Activated CD4-positive, alpha-beta memory T cell treated with anti-CD3 and anti-CD28 coated beads, Interleukin-2, amount 10 ng/mL, durations not matched to agents 7 days and 5 days (primary cell): Measurements from ENCODE around the gene GABRG2. TPM values are rescaled to one million over a fixed set of nuclear protein-coding genes. Genes with fewer than 3 reads are reported as not detected.
"Not testable (repeated sequence)": the region's sequence is repeated elsewhere in the genome, so short reads cannot be mapped to it uniquely, and the experiment has no call there.

Experiments
- CTCF ChIA-PET: fragments of 350-600 bp; sonication (Branson Sonifier 250); formaldehyde crosslinking; loops from one replicate; lab custom pipeline; 2021; ENCODE audit warnings: antibody characterized with exemption, inconsistent platforms; lab: Charles Lee
- POLR2A ChIA-PET: fragments of 350-600 bp; sonication (Branson Sonifier 250); formaldehyde crosslinking; loops from one replicate; lab custom pipeline; 2021; ENCODE audit warnings: antibody characterized with exemption; lab: Charles Lee
- DNase-seq: peaks from one replicate; pipeline ENCODE4 v3.0.0-alpha.2; 2020
- H3K27ac Mint-ChIP-seq: one replicate; pipeline ENCODE4 v1.8.0; 2021; ENCODE audit warnings: mild to moderate bottlenecking, mixed read lengths
- H3K27me3 Mint-ChIP-seq: one replicate; pipeline ENCODE4 v1.8.0; 2021; ENCODE audit warnings: mixed read lengths
- H3K36me3 Mint-ChIP-seq: one replicate; pipeline ENCODE4 v1.8.0; 2021; ENCODE audit warnings: low read depth, mixed read lengths
- H3K4me1 Mint-ChIP-seq: one replicate; pipeline ENCODE4 v1.8.0; 2021; ENCODE audit warnings: mixed read lengths
- H3K4me3 Mint-ChIP-seq: one replicate; pipeline ENCODE4 v1.8.0; 2021; ENCODE audit warnings: mild to moderate bottlenecking, mixed read lengths
- H3K9me3 Mint-ChIP-seq: one replicate; pipeline ENCODE4 v1.8.0; 2021; ENCODE audit warnings: mixed read lengths
- total RNA-seq, 2 experiments: library from RNA; stranded (reverse); gene quantifications; one replicate each; pipeline ENCODE4 v1.2.3, GENCODE V29; 2021

The GABRG2 gene
- total RNA-seq: not detected

DNA sequence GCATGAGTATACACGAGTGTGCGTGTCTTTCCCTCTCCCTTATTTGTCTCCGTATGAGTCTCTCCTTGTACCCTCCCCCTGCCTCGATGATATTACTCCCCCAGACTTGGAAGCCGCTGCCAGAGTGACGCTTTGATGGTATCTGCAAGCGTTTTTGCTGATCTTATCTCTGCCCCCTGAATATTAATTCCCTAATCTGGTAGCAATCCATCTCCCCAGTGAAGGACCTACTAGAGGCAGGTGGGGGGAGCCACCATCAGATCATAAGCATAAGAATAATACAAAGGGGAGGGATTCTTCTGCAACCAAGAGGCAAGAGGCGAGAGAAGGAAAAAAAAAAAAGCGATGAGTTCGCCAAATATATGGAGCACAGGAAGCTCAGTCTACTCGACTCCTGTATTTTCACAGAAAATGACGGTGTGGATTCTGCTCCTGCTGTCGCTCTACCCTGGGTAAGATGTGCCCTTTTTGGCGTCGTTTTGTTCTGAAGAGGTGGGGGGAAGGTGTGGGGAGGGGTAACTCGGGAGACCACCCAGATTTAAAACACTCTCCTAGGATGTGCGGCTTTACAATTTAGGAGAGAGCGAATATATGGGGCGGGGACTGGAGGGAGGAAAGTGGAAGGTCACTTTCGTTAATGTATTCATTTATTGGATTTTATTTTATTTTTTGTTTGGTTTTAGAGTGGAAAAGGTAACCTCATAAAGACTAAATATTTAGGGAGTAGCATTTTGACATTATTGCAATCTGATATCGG is at the start of gene GABRG2:
GABRG2 (plus strand) TSS at position 119 of the 757 bp plus-strand sequence; CDS start at position 346, 227 bp downstream.
- DNase-seq: no peak
- POLR2A ChIA-PET: no interaction called here
- Mint-ChIP-seq H3K27me3 (no peaks in the 10 kb centered on the region), H3K27ac (no peak within 1 kb of the TSS), H3K9me3 (no peaks in the 10 kb centered on the region), H3K4me1 (no peaks in the 10 kb centered on the region), H3K4me3 (no peak within 1 kb of the TSS), H3K36me3 (no peaks in the 10 kb centered on the region)
- CTCF ChIA-PET: no interaction called here

- DNase-seq: no peak
- Mint-ChIP-seq H3K9me3 (peaks cover 8% of the 10 kb centered on the region), H3K4me1 (no peaks in the 10 kb centered on the region), H3K36me3 (no peaks in the 10 kb centered on the region), H3K27me3 (no peaks in the 10 kb centered on the region), H3K4me3 (no peak overlapping the region), H3K27ac (no peak overlapping the region)
- POLR2A ChIA-PET: no interaction called here
- CTCF ChIA-PET: no interaction called here
Observed at GRCh38 chr5:162025312-162025711, 42.3 kb upstream of the GABRG2 start.

DNA sequence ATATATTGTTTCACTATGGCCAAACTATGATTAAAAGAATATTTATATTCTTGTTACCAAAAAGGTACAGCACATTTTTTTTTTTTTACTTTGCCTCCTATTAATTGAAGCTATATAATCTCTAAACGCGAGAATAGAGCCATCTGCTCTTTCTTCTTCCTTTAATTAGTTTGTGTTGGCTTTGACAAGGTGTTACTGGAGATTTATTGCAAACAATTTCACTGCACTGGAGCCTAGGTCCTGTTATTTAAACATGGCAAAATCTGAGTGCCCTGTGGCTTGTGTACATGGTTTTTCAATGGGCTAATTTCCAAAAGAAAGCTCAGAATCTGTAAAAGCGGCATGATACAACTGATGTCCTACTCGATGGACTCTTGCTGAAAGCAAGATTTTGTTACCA is 40.8 kb upstream of the GABRG2 start:
- Mint-ChIP-seq H3K4me3 (no peak overlapping the region), H3K36me3 (no peaks in the 10 kb centered on the region), H3K4me1 (no peaks in the 10 kb centered on the region), H3K27me3 (no peaks in the 10 kb centered on the region), H3K27ac (no peak overlapping the region), H3K9me3 (peaks cover 8% of the 10 kb centered on the region)
- CTCF ChIA-PET: no interaction called here
- POLR2A ChIA-PET: no interaction called here
- DNase-seq: no peak

GRCh38 chr5:162037431-162037830 is 30.1 kb upstream of the GABRG2 start:
- H3K9me3 Mint-ChIP-seq: peaks cover 10% of the 10 kb centered on the region
- CTCF ChIA-PET: no interaction called here
- H3K4me3 Mint-ChIP-seq: no peak overlapping the region
- H3K36me3 Mint-ChIP-seq: no peaks in the 10 kb centered on the region
- DNase-seq: no peak
- no peak overlapping the region for H3K27ac Mint-ChIP-seq
- no peaks in the 10 kb centered on the region for H3K4me1 Mint-ChIP-seq
- POLR2A ChIA-PET: no interaction called here
- H3K27me3 Mint-ChIP-seq: no peaks in the 10 kb centered on the region

- ChIA-PET POLR2A (no interaction called here), CTCF (no interaction called here)
Observed at GRCh38 chr5:162047279-162047678, 20.3 kb upstream of the GABRG2 start.

GRCh38 chr5:162052676-162053075 is 14.9 kb upstream of the GABRG2 start:
- DNase-seq: no peak
- Mint-ChIP-seq H3K36me3 (no peaks in the 10 kb centered on the region), H3K9me3 (peaks cover 9% of the 10 kb centered on the region), H3K4me3 (no peak overlapping the region), H3K27ac (no peak overlapping the region), H3K4me1 (no peaks in the 10 kb centered on the region), H3K27me3 (no peaks in the 10 kb centered on the region)
- ChIA-PET CTCF (no interaction called here), POLR2A (no interaction called here)

More at GRCh38 chr5:162047279-162047678, 20.3 kb upstream of the GABRG2 start:
- peaks cover 2% of the 10 kb centered on the region for H3K9me3 Mint-ChIP-seq
- H3K36me3 Mint-ChIP-seq: no peaks in the 10 kb centered on the region
- DNase-seq: no peak
- no peaks in the 10 kb centered on the region for H3K27me3 Mint-ChIP-seq
- no peak overlapping the region for H3K4me3 Mint-ChIP-seq
- no peaks in the 10 kb centered on the region for H3K4me1 Mint-ChIP-seq
- no peak overlapping the region for H3K27ac Mint-ChIP-seq

DNA sequence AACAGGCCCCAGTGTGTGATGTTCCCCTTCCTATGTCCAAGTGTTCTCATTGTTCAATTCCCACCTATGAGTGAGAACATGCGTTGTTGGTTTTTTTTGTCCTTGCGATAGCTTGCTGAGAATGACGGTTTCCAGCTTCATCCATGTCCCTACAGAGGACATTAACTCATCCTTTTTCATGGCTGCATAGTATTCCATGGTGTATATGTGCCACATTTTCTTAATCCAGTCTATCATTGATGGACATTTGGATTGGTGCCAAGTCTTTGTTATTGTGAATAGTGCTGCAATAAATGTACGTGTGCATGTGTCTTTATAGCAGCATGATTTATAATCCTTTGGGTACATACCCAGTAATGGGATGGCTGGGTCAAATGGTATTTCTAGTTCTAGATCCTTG is 12.5 kb upstream of the GABRG2 start:
- H3K27me3 Mint-ChIP-seq, CTCF ChIA-PET, H3K36me3 Mint-ChIP-seq, DNase-seq, H3K4me3 Mint-ChIP-seq, H3K4me1 Mint-ChIP-seq, H3K27ac Mint-ChIP-seq, H3K9me3 Mint-ChIP-seq, POLR2A ChIA-PET: not testable (repeated sequence)

GRCh38 chr5:162067162-162067561 is 411 bp upstream of the GABRG2 start:
- POLR2A ChIA-PET: no interaction called here

GRCh38 chr5:162068412-162068811 is 839 bp downstream of the GABRG2 start:
- Mint-ChIP-seq H3K27ac (no peak overlapping the region), H3K4me1 (no peaks in the 10 kb centered on the region), H3K36me3 (no peaks in the 10 kb centered on the region), H3K4me3 (no peak overlapping the region), H3K27me3 (no peaks in the 10 kb centered on the region), H3K9me3 (no peaks in the 10 kb centered on the region)
- CTCF ChIA-PET: no interaction called here
- no peak for DNase-seq
- POLR2A ChIA-PET: no interaction called here

More at GRCh38 chr5:162067162-162067561, 411 bp upstream of the GABRG2 start:
- Mint-ChIP-seq H3K36me3 (no peaks in the 10 kb centered on the region), H3K27ac (no peak overlapping the region), H3K4me1 (no peaks in the 10 kb centered on the region), H3K4me3 (no peak overlapping the region), H3K9me3 (no peaks in the 10 kb centered on the region), H3K27me3 (no peaks in the 10 kb centered on the region)
- no peak for DNase-seq
- CTCF ChIA-PET: no interaction called here

- Mint-ChIP-seq H3K27me3 (no peaks in the 10 kb centered on the region), H3K27ac (no peak overlapping the region), H3K9me3 (no peaks in the 10 kb centered on the region), H3K36me3 (no peaks in the 10 kb centered on the region), H3K4me3 (no peak overlapping the region), H3K4me1 (no peaks in the 10 kb centered on the region)
- CTCF ChIA-PET: no interaction called here
- no peak for DNase-seq
- POLR2A ChIA-PET: no interaction called here
Observed at GRCh38 chr5:162068936-162069335, 1.4 kb downstream of the GABRG2 start.

DNA sequence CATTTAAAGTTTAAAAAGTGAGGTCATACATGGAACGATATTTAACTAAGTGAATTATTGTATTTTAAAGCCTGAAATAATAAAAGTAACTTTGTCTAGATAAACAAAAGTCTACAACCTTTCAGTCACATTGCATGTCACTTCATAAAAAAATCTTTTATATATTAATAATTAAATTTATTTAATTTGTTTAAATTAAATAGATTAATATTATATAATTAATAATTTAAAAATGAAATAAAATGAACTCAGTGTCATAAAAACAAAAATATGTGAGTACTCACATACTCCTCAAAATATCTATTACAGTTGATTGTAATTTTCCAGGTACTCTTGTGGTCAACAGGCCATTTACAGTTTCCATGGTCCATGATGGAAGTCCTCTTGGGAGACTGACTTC is 11.2 kb downstream of the GABRG2 start:
- Mint-ChIP-seq H3K27ac (no peak overlapping the region), H3K9me3 (peaks cover 3% of the 10 kb centered on the region), H3K4me3 (no peak overlapping the region), H3K36me3 (no peaks in the 10 kb centered on the region), H3K4me1 (no peaks in the 10 kb centered on the region), H3K27me3 (no peaks in the 10 kb centered on the region)
- no peak for DNase-seq
- ChIA-PET CTCF (no interaction called here), POLR2A (no interaction called here)

DNA sequence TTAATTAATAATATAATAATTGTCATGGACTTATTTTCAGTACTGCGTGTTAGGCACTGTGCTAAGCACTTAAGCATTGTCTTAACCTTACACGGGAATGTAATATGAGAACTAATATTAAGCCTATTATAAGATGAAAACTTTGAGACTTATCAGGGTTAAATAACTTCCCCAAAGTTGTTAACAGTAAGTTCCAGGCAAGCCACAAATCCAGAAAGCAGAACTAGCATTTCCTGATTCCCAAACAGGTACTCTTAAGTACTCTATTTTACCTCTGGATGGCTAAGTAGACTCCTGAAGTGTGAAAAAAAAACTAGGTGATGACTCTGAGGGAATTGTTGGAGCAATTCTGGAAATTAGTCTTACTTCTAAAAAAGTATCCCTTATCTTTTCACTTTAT is 23.8 kb downstream of the GABRG2 start:
- Mint-ChIP-seq H3K4me1 (no peaks in the 10 kb centered on the region), H3K36me3 (no peaks in the 10 kb centered on the region), H3K27ac (no peak overlapping the region), H3K27me3 (no peaks in the 10 kb centered on the region), H3K9me3 (no peaks in the 10 kb centered on the region), H3K4me3 (no peak overlapping the region)
- DNase-seq: no peak
- CTCF ChIA-PET: no interaction called here
- POLR2A ChIA-PET: no interaction called here

DNA sequence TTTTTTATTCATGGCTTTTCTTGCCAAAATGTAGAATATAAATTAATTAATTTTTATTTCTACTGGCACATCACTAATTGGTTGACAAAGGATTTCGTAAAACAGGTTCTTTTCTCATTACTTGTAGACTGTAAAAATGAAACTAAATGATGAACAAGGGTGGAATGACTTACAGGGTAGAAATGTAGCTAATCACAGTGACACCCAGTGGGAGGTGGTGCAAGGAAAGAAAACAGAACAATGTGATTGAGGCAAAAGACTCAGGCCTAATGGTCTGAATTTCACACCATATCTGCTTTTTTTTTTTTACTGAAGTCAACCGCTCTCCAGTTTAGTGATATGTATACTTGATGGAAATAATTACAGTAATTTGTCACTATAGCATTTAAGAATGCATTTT is 28.9 kb downstream of the GABRG2 start:
- no peak for DNase-seq
- H3K4me3 Mint-ChIP-seq: no peak overlapping the region
- H3K36me3 Mint-ChIP-seq: no peaks in the 10 kb centered on the region
- POLR2A ChIA-PET: no interaction called here
- CTCF ChIA-PET: no interaction called here
- H3K4me1 Mint-ChIP-seq: no peaks in the 10 kb centered on the region
- H3K9me3 Mint-ChIP-seq: no peaks in the 10 kb centered on the region
- no peaks in the 10 kb centered on the region for H3K27me3 Mint-ChIP-seq
- H3K27ac Mint-ChIP-seq: no peak overlapping the region

DNA sequence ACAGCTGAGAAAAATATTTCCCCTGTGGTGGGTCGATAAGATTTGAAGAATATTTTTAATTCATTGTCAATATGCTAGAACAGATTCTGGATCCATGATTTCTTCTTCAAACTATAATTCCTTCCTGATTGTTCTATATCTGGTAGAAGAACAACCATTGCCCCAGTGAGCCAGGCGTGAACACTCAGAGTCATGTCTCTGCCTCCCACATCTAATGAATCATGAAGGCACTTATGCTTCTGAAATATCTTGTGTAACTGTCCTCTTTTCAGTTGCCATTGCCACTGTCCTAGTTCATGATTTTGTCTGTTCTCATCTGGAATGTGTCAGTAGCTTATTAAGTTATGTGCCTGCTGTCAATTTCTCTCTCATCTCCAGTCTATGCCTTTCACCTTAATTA is 40.0 kb downstream of the GABRG2 start:
- no peak for DNase-seq
- Mint-ChIP-seq H3K27me3 (no peaks in the 10 kb centered on the region), H3K27ac (no peak overlapping the region), H3K4me3 (no peak overlapping the region), H3K4me1 (no peaks in the 10 kb centered on the region), H3K9me3 (peaks cover 4% of the 10 kb centered on the region), H3K36me3 (no peaks in the 10 kb centered on the region)
- ChIA-PET CTCF (no interaction called here), POLR2A (no interaction called here)
